ENCODE data around the gene COL25A1.
"Not testable (repeated sequence)": the region's sequence is repeated elsewhere in the genome, so short reads cannot be mapped to it uniquely, and the experiment has no call there.

COL25A1 gene

DNA sequence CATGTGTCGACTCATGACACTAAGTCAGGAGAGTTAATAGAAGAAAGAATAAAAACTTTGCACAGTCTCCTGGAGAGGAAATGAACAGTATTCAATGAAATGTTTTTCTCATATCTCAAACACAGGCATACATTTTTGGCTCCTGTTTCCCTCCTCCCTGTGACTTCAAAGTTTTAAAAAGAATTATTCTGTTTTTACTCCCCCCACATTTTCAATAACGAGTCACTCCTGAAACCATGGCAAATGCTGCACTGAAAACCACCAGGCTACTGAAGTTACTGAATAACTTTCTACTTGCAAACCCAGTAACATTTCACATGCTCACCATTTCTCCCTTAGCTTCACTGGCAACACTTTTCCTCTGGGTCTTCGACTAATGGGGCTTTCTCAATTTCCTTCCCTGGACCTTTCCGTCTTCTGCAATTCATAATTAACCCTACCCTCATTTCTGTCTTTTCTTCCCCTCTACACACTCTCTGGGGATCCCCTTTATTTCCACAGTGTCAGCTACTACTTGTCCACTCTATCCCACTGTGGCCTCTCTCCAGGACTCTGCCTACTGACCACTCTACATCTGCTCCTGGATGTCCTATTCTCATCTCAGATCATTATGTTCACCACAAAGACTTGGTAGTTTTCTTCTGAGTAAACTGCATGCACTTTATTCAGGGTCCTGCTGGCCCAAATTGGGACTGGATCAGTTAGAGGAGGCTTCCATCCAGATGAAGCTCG lies 313.8 kb downstream of the COL25A1 start:
- no peak for DNase-seq
- Histone ChIP-seq H3K27me3 (ENCODE audit: insufficient read depth, low read depth, severe bottlenecking) (no peaks in the 10 kb centered on the region), H3K36me3 (no peaks in the 10 kb centered on the region), H3K9me3 (ENCODE audit: severe bottlenecking) (no peaks in the 10 kb centered on the region), H3K27ac (no peak overlapping the region), H3K4me3 (ENCODE audit: low read depth, low read length) (no peak overlapping the region)
- no peak for TF ChIP-seq CTCF (IDR thresholded peaks at IDR 0.05; ENCODE audit: low read depth, low read length)

- H3K9me3 ChIP-seq (ENCODE audit: severe bottlenecking); DNase-seq: not testable (repeated sequence)
Measured at GRCh38 chr4:108984495-108984894, 318.0 kb downstream of the COL25A1 start.

DNA sequence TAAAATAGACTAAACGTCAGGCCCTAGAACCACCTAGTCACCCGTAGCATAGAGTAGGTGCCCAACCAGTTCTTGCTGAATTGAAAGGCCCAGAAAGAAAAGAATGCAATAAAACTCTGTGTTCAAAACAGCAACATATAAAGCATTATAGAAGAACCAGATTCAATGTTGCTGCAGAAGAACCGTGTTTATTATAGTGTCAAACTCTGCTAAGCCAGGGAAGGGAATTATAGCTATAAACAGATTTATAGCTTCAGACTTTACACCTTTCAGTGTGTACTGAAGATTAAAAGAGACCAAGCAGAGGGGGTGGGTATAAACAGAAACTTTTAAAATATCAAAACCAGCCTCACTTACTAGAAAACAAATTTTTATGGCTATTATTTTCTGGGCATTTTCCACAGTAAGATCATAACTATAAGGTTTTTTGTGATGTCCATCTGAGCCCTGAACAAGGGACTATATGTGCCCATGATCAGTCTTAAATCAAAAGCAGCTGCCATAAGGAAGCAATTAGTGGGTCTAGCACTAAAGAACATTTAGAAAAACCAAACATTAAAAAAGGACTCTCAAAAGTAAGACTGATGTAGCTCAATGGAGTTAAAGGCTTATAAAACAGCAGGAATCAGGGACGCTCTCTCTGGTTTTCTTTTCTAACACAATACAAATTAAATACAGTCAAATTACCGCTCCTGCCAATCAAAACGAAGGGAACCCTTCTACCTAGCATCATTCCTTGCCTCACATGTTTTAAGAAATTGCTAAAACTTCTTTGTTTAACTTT lies 319.9 kb downstream of the COL25A1 start:
- H3K27ac ChIP-seq: no peak overlapping the region
- no peaks in the 10 kb centered on the region for H3K36me3 ChIP-seq
- no peak overlapping the region for H3K4me3 ChIP-seq (ENCODE audit: low read depth, low read length)
- TF ChIP-seq CTCF (IDR thresholded peaks at IDR 0.05; ENCODE audit: low read depth, low read length): no peak
- no peaks in the 10 kb centered on the region for H3K27me3 ChIP-seq (ENCODE audit: insufficient read depth, low read depth, severe bottlenecking)
- DNase-seq: no peak
- no peaks in the 10 kb centered on the region for H3K9me3 ChIP-seq (ENCODE audit: severe bottlenecking)

More at GRCh38 chr4:108984495-108984894, 318.0 kb downstream of the COL25A1 start:
- H3K27ac ChIP-seq; H3K36me3 ChIP-seq; H3K4me3 ChIP-seq (ENCODE audit: low read depth, low read length); H3K27me3 ChIP-seq (ENCODE audit: insufficient read depth, low read depth, severe bottlenecking): not testable (repeated sequence)

DNA sequence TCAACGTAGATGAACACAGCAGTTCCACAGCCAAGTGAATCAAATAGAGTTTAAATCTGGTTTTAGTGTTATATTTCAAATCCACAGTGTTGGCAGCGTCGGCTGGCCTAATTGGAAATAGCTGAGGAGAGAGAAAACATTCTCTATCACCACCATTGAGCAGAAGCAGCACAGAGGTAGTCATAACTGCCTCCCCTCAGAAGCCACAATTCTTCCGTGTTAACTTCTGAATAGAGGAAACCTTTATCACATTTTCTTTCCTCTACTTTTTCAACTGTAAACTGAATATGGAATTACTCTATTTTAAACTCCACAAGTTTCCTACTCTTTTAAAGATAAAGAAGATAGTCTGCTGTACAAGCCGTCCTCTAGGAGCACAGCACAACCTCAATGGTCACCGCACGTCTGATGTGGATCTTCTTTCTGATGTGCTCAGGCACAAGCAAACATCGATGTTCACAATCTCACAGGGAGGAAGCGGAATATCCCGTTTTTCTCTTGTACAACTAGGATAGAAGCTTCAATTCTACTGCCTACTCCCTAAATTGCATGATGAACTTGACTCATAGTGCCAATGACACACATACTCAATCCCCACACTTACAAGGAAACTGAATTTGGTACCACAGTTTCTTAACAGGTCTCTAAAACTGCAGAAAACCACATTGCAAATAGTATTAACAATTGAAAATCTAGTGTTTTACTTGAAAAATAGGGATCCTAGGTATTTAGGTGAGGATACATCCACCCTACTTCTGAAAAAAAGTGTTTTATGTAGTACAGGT lies 321.8 kb downstream of the COL25A1 start:
- no peaks in the 10 kb centered on the region for H3K27me3 ChIP-seq (ENCODE audit: insufficient read depth, low read depth, severe bottlenecking)
- no peak for TF ChIP-seq CTCF (IDR thresholded peaks at IDR 0.05; ENCODE audit: low read depth, low read length)
- no peak overlapping the region for H3K27ac ChIP-seq
- H3K36me3 ChIP-seq: no peaks in the 10 kb centered on the region
- no peak for DNase-seq
- H3K9me3 ChIP-seq (ENCODE audit: severe bottlenecking): no peaks in the 10 kb centered on the region
- H3K4me3 ChIP-seq (ENCODE audit: low read depth, low read length): no peak overlapping the region

DNA sequence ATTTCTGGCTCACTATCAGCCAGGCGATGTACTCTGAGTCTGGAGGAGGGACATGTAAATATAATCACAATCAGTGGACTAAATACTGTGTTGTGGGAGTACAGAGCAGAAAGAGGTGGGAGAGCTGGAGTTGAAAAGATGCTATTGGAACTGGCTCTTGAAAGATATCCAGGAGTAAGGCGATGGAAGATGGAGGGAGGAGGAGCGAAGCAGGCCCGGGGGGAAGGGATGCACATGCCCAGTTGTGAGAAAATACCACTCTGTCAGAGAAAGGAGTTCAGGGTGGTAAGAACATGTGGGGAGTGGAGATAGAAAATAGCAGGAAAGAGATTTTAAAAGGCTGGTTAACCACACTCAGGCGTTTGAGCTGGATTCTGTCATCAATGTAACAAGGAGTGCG lies 322.7 kb downstream of the COL25A1 start:
- no peak for DNase-seq
- no peak for TF ChIP-seq CTCF (IDR thresholded peaks at IDR 0.05; ENCODE audit: low read depth, low read length)
- Histone ChIP-seq H3K9me3 (ENCODE audit: severe bottlenecking) (no peaks in the 10 kb centered on the region), H3K27me3 (ENCODE audit: insufficient read depth, low read depth, severe bottlenecking) (no peaks in the 10 kb centered on the region), H3K4me3 (ENCODE audit: low read depth, low read length) (no peak overlapping the region), H3K27ac (no peak overlapping the region), H3K36me3 (no peaks in the 10 kb centered on the region)

DNA sequence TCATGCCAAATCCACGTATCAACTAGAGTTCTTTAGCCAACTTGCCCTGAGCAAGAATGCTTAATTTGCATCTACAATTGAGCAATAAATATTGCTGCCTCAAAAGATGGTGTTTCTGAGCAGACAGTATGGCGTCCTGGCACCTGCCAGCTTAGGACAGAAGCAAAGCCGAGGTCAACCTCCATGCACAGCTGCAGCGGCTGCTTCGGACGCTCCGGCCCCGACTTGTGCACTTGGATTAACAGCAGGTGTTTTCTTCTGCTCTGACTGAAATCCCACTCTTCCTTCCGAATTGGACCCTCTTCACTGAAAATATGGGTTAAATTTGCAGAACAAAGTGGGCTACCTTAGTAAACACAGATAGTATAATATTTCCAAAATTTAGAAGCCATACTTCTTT lies 324.4 kb downstream of the COL25A1 start:
- Histone ChIP-seq H3K4me3 (ENCODE audit: low read depth, low read length) (no peak overlapping the region), H3K27me3 (ENCODE audit: insufficient read depth, low read depth, severe bottlenecking) (no peaks in the 10 kb centered on the region), H3K9me3 (ENCODE audit: severe bottlenecking) (no peaks in the 10 kb centered on the region), H3K36me3 (no peaks in the 10 kb centered on the region), H3K27ac (no peak overlapping the region)
- DNase-seq: no peak
- no peak for TF ChIP-seq CTCF (IDR thresholded peaks at IDR 0.05; ENCODE audit: low read depth, low read length)

All from WERI-Rb-1 (cell line).